HG03378 (cell line): ENCODE results near the gene ATP10D.

ENCODE experiments used
- ATAC-seq: cut with Tn5 transposase; IDR thresholded peaks from one replicate; pipeline ENCODE4 v1.9.1; 2021; ENCODE audit warnings: mild to moderate bottlenecking, moderate library complexity; ENCODE audit not compliant: unreplicated experiment

Gene ATP10D

DNA sequence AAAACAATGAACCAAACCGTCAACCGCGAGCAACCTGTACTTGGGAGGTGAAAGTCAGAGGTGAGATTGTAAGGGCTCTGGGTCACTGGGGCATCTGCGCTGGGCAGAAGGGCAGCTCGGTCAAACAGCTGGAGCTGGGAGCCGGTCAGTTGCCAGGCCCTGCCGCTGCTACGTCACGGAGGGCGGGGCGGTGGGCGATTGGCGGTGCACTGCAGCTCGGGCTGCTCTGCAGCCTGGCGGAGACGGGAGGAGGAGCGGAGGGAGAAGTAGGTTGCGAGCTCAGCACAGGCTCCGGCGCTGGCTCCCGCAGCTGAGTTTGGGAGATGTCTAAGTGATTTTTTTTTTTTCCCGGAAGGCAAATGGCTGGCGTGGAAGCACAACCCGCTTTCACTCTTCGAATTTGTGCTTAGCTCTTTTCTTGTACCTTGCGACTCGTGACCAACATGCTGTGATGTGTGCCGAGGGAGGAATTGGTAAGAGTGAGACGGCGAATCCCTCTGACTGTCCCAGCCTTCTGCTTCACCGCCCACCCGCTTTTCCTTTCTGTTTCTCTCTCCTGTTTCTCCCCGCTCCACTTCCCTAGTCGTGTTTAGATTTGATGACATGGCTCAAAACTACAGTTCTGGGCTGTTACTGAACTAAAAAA is at the start of gene ATP10D:
Gene ATP10D (plus strand): TSS at position 229 of the 646 bp plus-strand sequence. CDS start 27,266 bp downstream, outside the sequence.
- ATAC-seq, result peak; percentile 90

DNA sequence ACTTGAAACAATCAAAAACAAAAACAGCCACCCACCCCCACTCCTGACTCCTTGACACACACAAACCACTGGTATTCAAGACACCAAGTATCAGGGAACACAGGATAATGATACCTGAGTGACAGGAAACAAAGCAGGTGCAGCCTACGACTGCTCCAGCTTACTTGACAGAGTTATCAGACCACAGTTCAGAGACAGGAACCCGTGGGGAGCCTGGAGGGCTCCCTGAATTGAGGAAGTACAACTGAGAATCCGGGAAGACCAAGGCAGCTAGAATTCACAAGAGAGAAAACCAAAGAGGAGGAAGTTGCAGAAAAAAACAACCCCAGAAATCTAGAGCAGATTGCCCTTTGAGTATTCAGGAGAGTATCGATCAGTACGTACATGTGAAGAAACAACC is 42.1 kb upstream of the ATP10D start:
- ATAC-seq, result no peak

DNA sequence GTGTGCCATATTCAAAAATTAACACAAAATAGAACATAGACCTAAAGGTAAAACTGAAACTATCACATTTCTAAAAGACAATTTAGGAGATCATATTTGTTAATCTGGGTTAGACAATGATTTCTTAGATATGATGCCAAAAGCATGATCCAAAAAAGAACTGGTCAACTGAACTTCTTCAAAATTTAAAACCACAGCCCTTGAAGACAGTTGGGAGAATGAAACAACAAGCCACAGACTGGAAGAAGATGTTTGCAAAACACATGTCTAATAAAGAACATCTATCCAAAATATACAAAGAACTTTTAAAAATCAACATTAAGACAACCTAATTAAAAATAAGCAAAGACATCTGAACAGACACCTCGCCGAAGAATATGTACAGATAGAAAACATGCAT is 41.0 kb upstream of the ATP10D start:
- no peak for ATAC-seq

DNA sequence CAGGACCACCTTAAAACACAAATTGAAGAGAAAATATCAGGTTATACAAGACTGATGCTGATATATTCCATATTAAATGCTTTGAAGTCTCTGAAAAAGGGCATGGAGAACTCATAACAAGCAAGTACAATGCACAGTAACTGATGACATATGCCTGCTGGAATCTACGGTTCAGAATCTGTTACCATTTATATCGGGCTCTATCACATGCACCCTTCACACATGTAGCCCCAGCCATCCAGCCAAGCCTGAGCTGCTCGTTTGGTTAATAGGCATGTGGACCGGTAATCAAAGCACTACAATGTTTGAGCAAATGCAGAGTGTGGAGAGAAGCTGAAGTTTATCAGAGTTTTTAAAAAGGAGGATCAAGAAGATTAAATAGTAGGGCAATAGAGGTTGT is 33.4 kb upstream of the ATP10D start:
- no peak for ATAC-seq

DNA sequence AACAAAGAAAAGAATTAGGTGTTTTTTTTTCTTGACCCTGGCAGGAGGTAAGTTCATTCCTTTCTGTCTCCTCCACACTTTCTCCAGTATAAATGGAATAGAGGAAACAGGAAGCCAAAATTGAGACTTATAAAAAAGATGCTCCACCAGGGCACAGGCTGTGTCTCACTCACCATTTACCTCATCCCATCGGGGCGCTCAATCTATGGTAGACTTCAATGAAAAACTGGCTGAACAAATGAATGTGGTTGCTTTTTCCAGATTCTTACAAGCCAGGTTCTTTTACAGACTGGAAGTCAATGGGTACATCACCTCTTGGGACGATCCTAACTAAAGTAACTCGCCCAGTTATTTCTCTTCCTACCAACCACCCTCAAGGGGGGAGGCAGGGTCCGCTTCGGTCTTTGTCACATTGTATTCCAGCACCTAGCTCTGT is 22.3 kb upstream of the ATP10D start:
- no peak for ATAC-seq

DNA sequence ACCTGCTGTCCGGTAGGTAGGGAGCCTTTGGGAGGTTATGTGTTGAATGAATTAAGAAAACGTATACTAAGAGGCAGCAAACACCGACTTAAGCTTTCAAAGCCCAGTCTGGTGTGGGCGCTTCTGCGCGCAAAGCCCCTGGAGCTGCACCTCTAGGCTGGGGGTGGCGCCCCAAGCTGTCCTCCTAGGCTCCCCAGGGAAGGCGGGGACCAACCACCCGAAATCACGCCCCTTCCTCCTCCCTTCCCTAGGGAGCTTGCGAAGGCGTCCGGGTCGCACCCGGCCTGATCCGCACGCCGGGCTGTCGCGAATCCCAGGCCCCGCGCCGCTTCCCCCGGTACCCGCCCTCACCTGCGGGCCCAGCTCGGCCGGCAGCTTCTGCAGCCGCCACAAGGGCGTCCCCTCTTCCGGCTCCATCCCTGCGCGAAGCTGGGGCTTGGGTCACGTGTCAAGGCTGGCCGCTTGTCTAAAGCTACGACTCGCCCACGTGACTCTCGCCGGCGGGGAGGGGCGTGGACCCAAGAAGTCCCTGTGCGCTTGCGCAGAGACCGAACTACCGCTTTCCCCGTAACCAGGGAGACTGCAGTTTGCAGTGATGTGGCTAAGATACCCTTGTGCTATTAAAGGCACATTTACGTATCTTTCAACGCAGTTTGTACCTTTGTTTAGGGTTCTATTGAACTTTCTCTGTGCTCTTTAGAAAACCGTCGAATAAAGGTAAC is 21.7 kb upstream of the ATP10D start, which contains the start of gene COMMD8:
Gene COMMD8 (minus strand): TSS at position 468 of the 722 bp plus-strand sequence. CDS start 51 bp downstream, at position 417.
- peak; percentile 88 for ATAC-seq

DNA sequence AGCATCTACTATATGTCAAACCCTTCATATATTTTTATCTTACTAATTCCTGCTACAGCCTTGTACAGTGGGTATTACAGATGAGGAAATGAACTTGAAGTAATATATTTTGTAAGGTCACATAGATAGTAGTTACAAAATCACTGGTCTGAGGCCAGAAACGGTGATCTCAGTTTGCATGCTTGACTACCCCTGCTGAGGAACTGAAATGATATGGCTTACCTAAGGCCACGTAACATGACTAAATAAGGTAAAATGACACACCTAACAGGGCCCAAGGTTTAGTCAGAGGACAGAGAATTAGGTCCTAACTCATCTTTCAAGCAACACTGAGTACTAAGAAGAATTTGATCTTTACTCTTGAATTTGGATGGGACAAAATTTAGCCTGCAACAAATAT is 20.1 kb upstream of the ATP10D start:
- ATAC-seq, result peak; percentile 48

DNA sequence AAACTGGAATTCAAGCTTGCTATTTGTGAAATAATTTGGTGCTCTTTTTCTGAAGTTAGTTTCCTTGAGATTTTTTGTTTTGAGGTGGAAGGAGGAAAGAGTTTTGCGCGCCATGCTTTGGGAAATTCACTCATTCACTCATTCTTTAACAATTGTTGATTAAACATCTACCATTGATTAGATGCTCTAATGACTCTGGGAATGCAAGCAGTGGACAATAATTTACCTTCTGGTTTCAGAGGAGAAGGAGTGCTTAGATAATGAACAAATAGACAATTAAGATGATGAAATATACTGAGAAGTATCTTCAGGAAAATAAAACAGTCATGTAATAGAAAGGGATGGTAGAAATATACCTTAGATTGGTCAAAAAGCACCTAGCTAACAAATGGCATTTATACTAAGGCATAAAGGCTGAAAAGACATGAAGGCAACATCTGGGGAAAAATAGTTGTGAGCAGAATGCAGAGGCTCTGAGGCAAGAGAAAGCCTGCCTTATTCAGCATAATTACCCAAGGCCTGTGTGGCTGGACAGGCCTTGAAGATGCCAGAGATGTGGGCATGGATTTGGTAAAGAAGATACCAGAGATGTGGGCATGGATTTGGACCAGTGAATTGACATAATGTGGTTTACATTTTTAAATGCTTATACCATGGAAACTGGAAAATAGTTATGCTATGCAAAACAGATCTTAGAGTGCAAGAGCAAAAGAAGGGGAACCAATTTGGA is 18.9 kb upstream of the ATP10D start:
- no peak for ATAC-seq

DNA sequence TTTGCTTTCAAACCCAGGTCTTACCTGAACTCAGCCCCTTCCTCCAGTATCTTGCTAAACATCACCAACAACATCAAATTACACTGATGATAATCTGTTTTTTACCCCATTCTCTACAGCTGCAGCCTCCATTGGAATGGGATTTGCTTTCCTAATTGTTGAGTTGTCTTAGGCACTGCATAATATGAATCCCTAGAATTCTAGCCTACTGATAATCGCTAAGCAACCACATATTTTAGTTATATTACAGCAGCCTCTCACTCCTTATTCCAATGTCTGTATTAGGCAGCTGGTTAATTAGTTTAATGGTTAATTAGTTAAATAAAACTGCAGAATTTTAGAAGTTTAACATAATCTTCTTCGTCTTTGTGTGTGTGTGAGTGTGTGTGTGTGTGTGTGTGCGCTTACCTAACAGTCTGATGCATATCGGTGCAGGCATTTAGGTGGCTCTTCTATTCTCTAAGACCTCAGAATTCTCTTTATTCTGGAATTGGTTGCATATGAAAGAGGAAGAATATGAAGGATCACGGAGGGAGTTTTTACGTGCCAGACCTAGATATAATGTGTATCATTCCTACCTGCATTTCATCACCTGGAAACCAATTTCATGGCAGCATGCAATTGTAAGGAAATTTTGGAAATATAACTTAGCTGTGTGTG is 16.2 kb upstream of the ATP10D start:
- no peak for ATAC-seq

DNA sequence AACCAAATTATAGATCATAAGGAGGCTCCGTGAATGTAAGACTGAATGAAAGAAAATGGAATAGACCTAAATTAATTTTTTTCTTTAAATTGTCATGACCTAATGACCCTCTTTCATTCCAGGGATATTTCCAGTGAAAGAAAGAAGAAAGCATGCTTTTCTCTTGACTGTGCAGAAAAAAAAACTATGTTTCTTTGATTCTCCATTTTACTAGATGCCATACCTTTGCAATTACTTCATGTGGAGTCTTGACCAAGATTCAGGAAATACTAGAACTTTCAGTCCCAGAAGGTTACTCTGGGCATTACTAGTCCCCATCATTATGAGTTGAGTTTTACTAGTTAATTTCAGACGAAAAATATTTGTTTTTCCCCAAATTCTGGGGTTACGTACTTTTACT is 15.1 kb upstream of the ATP10D start:
- ATAC-seq, result no peak

DNA sequence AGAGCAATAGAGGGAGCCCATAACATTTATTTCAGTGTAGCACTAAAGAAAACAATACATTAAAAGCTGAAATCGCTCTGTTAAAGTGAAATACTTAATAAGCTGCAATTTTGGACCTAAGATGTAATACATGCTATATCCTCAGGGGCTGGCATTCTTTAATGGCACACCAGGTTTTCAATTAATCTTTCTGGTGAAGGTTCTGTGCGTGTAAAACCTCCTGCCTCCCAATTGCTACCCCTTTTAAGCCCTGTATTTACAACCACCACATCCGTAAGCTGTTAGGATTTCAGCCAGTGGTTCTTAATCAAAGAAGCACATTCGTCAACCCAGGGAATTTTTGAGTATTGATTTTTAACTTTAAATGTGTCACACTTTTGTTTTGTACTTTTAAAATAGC is 14.0 kb upstream of the ATP10D start:
- ATAC-seq, result no peak

DNA sequence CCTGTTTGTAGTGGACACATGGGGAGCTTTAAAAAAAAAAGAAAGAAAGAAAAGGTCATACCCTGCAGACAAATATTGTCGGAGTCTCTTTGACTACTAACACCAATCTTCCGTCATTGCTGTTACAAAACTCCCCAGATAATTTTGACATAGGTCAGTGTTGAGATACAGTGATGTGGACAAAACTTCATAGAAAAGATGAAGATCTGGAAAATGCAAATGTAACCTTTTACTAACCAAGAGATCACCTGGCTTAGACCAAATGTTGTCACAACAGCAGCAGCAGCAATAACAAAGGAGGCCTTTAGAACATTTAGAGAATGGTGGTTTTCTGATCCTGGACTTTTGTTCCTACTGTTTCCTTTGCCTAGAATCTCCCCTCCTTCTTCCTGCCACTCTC is 13.5 kb upstream of the ATP10D start:
- ATAC-seq, result no peak

DNA sequence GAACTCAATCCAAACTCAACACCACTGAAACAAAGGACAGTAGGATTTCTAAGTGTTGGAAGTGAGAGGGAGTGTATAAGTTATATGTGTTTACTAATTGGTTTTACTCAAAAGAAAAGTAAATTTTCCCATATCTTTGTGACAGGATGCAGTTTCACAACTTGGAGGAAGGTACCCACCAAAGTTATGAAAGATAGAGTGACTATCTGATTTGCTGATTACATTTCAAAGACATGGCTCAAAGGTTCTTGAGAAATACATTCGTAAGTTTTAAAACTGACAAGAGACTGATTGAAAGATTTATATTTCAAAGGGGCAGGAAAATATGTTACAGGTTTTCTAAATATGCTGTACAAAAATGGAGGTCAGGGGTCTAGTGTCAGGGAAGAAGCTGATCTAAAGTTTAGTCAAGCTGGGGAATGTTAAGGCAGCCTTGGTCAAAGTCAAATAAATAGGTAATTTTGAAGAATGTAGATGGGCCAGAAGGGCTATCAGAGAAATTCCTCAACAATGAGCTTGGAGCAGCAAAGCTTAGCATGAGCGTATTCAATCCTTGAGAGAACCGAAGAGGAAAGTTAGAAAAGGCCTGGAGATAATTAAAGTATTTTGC is 11.8 kb upstream of the ATP10D start:
- no peak for ATAC-seq

DNA sequence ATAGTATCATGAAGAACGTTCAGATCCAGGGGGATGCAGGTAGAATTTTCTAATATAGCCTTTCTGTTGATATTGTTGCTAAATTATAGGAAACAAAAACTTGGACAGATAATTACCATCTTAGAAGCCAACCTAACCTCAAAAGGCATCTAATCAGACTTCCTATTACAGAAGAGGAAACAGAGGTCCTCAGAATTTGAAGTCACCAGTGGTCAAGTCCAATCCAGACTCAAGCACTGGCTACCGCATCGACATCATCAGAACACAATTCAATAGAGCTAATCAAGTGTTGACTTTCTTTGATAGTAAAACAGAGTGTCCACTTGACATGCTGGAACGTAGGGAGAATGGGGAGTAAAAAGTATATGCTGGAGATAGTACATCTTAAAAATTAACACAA is 10.3 kb upstream of the ATP10D start:
- ATAC-seq, result no peak

DNA sequence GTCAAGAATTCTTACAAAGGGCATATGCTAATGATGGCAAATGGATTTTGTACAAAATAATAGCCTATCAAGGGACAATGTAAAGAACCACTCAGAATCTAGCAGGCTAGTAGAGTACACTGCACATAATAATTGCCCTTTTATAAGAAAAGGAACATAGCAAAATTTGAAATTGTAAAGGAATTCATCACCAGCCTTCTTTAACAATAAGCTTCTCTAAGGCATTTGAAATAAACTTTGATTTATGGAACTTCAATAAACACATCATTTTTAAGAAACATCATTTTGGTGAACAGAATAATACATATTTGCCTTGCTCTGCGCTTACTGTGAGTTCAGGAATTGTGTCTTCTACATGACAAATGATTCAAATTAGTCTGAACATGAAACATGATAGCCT is 9.7 kb upstream of the ATP10D start:
- no peak for ATAC-seq

DNA sequence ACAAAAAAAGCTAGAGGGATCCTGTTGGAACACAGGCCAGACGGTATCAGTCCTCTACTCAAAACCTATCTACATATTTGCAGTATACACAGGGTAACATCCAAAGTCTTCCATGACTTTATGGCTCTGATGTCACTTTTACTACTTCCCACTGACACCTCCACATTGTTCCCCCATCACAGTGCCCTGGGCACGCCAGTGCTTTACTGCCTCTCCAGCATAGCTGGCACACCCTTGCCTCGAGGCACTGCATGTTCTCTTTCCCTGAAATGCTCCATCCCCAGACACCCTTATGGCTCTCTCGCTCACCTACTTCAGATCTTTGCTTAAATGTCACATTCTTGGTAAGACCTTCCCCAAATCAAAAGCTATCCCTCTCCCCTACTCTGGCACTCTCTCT is 6.3 kb upstream of the ATP10D start:
- ATAC-seq, result no peak

DNA sequence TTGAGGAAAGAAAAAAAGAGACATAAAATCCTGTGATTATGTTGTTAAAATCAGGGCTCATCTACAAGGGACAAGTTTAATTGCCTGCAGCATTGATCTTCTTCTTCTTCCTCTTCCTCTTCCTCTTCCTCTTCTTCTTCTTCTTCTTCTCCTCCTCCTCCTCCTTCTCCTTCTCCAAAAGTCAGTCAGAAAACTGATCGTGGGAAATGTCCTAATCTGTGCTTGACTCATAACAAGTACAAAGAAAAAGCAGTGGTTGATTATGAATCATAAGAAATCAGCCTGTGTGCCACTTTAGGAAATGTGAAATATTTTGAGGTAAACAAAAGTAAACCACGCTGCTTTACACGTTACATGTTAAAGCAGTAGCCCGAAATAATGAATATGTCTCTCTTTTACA is 2.7 kb upstream of the ATP10D start:
- no peak for ATAC-seq

DNA sequence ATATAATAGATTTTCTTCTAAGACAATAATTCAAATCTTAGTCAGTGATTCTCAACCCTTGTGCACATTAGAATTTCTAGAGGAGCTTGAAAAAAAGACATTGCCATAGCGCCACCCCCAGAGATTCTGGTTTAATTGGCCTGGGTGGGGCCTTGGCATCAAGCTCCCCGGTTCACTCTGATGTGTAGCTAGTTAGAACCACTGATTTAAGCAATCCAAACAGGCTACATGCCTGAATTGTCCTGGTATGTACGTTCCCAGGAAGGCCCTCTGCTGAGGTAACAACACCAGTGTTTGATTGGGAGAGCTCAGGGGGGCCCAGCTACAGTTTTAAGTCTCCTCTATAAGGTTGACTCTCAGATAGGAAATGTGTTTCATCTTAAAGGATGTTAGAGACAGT is 1.3 kb upstream of the ATP10D start:
- no peak for ATAC-seq

DNA sequence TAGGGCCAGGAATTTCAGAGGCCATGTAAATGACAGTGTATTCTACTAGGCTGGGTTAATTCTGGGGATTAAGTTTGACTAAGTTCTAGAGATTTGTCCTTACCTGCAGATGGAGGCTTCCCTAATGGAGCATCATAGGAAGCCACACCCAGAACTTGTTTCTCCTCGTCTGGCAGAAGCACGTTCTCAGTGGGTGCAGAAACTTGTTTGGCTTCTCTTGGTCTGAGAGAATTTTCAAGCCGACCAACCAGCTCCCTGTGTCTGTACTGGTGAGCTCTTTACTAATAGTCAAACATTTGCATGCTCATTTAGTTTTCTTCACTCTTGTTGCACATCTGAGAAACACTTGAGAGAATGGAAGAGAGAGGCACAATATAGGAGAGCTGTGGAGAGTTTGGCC is 907 bp upstream of the ATP10D start:
- no peak for ATAC-seq

DNA sequence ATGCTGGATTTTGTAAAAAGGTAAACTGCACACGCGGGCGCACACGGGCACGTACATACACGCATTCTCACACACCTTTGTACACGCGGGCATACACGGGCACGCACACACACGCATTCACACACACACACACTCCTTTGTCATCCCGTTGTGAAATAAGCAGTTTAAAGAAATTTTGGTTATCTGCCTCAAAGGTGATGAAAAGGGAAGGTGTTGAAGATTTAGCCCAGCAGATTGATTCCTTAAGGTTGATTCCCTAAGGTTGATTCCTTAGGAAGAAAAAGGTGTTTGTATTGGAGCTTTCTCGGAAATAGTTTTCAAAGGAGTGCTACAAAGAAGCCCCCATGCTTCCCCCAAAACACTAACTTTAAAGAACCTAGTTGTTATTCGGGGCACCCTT is 693 bp downstream of the ATP10D start:
- ATAC-seq, result no peak

DNA sequence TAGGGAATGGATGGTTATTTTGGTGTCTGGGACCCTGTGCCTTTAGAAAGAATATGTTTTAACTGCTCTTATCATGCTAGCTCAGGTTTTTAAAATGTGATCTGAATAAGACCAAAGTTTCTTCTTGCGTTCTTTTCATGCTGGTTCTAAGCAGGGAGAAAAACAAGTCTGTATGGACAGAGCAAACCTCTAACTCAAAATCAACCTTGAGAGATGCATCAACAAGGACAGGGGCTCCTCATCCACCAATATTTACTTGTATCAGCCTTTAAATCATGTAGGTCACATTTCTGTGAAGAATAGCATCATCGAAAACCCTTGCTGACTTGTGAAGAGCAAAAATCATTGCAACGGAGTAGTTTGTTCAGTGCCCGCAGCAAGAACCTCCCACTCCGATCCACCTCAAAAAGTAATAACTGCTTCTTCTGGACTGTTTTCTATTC is 1.2 kb downstream of the ATP10D start:
- no peak for ATAC-seq
